K562 (cell line): ENCODE results near the gene TANK. TPM values are rescaled to one million over a fixed set of nuclear protein-coding genes. Genes with fewer than 3 reads are reported as not detected.

ENCODE experiments used
- ATAC-seq: fragments of 200-7000 bp; cut with Tn5 transposase; 3 replicates; pipeline ENCODE4 v1.9.1; 2020; ENCODE audit warnings: moderate library complexity
- BruUV-seq: library from RNA; stranded (reverse); fragments of 400-500 nt; replicated peaks from 2 replicates; lab custom pipeline; 2021; lab: Mats Ljungman, UMichigan
- CTCF ChIA-PET: fragments of 300-600 bp; formaldehyde crosslinking; extraction: SDS; loops from one replicate; lab custom pipeline; 2021; ENCODE audit warnings: low intra/inter-chr PET ratio; lab: Yijun Ruan, JAX
- POLR2A ChIA-PET: fragments of 300-600, 350-650 bp; sonication (Branson Sonifier 250); formaldehyde crosslinking; extraction: SDS; loops from one replicate; lab custom pipeline; 2021; ENCODE audit warnings: antibody characterized with exemption, inconsistent platforms; lab: Yijun Ruan, JAX
- DNase-seq, 4 experiments: peaks; one replicate each; pipeline versions ENCODE4 v3.0.0 to v3.0.0-alpha.2; 2011 to 2018; ENCODE audit warnings: low spot score in 3 of 4, mixed read lengths in 3 of 4; ENCODE audit errors: extremely low read depth in 1 of 4
- FAIRE-seq: peaks from 2 replicates; lab custom pipeline; 2011; peaks lifted over from hg19 to GRCh38; lab: Jason Lieb, UNC
- H2AFZ ChIP-seq: 2 replicates; pipeline ENCODE4 v1.6.0; 2011; ENCODE audit warnings: low read depth, low read length, control low read depth, inconsistent platforms
- H3K27ac ChIP-seq: fragments of 200-600 bp; 3 replicates; pipeline ENCODE4 v1.8.0; 2011; ENCODE audit warnings: low read depth, mild to moderate bottlenecking, control low read depth, inconsistent platforms, low read length, moderate library complexity, mixed read lengths; ENCODE audit errors: extremely low read depth
- H3K27me3 ChIP-seq, 2 experiments: fragments of 300-600 bp in 1 of 2; 2 replicates in 1 of 2; 3 replicates in 1 of 2; pipeline versions ENCODE4 v1.6.0 to v1.8.0; 2011; ENCODE audit warnings: inconsistent platforms in 2 of 2, low read length in 2 of 2, mild to moderate bottlenecking in 1 of 2, mixed read lengths in 1 of 2, moderate library complexity in 1 of 2; ENCODE audit not compliant: control insufficient read depth in 2 of 2, insufficient read depth in 2 of 2
- H3K36me3 ChIP-seq: fragments of 300-600 bp; 3 replicates; pipeline ENCODE4 v1.8.0; 2011; ENCODE audit warnings: mild to moderate bottlenecking, low read length, inconsistent platforms; ENCODE audit not compliant: control insufficient read depth, insufficient read depth
- H3K4me1 ChIP-seq, 2 experiments: fragments of 200-600 bp in 1 of 2; replicated peaks in 1 of 2; 2 replicates in 1 of 2; 3 replicates in 1 of 2; pipeline versions ENCODE4 v1.5.1 to v1.8.0; 2011; ENCODE audit warnings: inconsistent platforms in 2 of 2, low read length in 2 of 2, mild to moderate bottlenecking in 1 of 2, mixed read lengths in 1 of 2, moderate library complexity in 1 of 2; ENCODE audit not compliant: control insufficient read depth in 2 of 2, insufficient read depth in 2 of 2
- H3K4me2 ChIP-seq: 2 replicates; pipeline ENCODE4 v1.6.1; 2011; ENCODE audit warnings: low read length, control low read depth, inconsistent platforms, mixed read lengths; ENCODE audit not compliant: insufficient read depth
- H3K4me3 ChIP-seq: fragments of 200-600 bp; sonication (generic), shearing (Covaris generic); 2 replicates; pipeline ENCODE4 v1.5.1; 2016; ENCODE audit warnings: control low read depth, inconsistent platforms
- H3K79me2 ChIP-seq: fragments of 200-600 bp; 3 replicates; pipeline ENCODE4 v1.8.0; 2011; ENCODE audit warnings: low read length, inconsistent platforms; ENCODE audit not compliant: control insufficient read depth, insufficient read depth
- H3K9ac ChIP-seq, 2 experiments: 2 replicates each; pipeline versions ENCODE4 v1.6.0 to v1.6.1; 2011; ENCODE audit warnings: low read depth in 2 of 2, low read length in 2 of 2, control low read depth in 1 of 2, inconsistent platforms in 1 of 2, mild to moderate bottlenecking in 1 of 2, mixed read lengths in 1 of 2; ENCODE audit not compliant: insufficient read depth in 1 of 2
- H3K9me1 ChIP-seq: one replicate; pipeline ENCODE4 v1.6.0; 2011; ENCODE audit warnings: inconsistent platforms, mild to moderate bottlenecking, low read length, moderate library complexity; ENCODE audit not compliant: control insufficient read depth, insufficient read depth
- H3K9me3 ChIP-seq: replicated peaks from 2 replicates; pipeline ENCODE4 v1.5.1; 2011; ENCODE audit warnings: low read depth, low read length, inconsistent platforms; ENCODE audit not compliant: control insufficient read depth, insufficient read depth
- H4K20me1 ChIP-seq: replicated peaks from 2 replicates; pipeline ENCODE4 v1.6.1; 2011; ENCODE audit warnings: low read length, inconsistent platforms, mixed read lengths; ENCODE audit not compliant: control insufficient read depth, insufficient read depth
- FOS ChIP-seq: IDR thresholded peaks from 3 replicates; pipeline ENCODE4 v1.6.1; 2011; ENCODE audit not compliant: insufficient read length; ENCODE audit errors: extremely low read depth
- GABPB2 ChIP-seq: fragments of 250-450 bp; sonication (Bioruptor Pico); conservative IDR thresholded peaks from 2 replicates; pipeline ENCODE4 v1.5.1; 2021; ENCODE audit warnings: mild to moderate bottlenecking
- IFI16 ChIP-seq: fragments of 250-450 bp; sonication (Bioruptor Pico); IDR thresholded peaks from 2 replicates; pipeline ENCODE4 v2.1.2; 2022; ENCODE audit warnings: mild to moderate bottlenecking, inconsistent platforms
- IRF2 ChIP-seq: sonication (generic); formaldehyde crosslinking; IDR thresholded peaks from 2 replicates; pipeline ENCODE4 v1.8.1; 2022; ENCODE audit warnings: mild to moderate bottlenecking, missing genetic modification reagents
- XRCC4 ChIP-seq: IDR thresholded peaks from one replicate; pipeline ENCODE4 v1.6.1; 2011; ENCODE audit not compliant: insufficient read depth, insufficient read length; ENCODE audit errors: extremely low read depth
- ZNF121 ChIP-seq: sonication (generic); formaldehyde crosslinking; conservative IDR thresholded peaks from 2 replicates; pipeline ENCODE4 v1.8.0; 2022; ENCODE audit warnings: missing genetic modification reagents
- ZNF584 ChIP-seq: fragments of 200-800 bp; sonication (Bioruptor generic); IDR thresholded peaks from 2 replicates; pipeline ENCODE4 v1.6.1; 2016; ENCODE audit warnings: low read depth, mild to moderate bottlenecking, missing genetic modification characterization, missing compliant biosample characterization
- ZNF644 ChIP-seq: fragments of 200-800 bp; sonication (Bioruptor generic); IDR thresholded peaks from 2 replicates; pipeline ENCODE4 v1.6.1; 2016; ENCODE audit warnings: low read depth, missing genetic modification characterization, missing compliant biosample characterization
- WGBS: fragments of 100-300 bp; shearing (Covaris generic); methylation state at CpG from one replicate; pipeline ENCODE4 v1.1.6; 2016; ENCODE audit warnings: low coverage, mixed read lengths; ENCODE audit not compliant: insufficient coverage; ENCODE audit errors: missing lambda C conversion rate; 5-methylcytosine and 5-hydroxymethylcytosine counted together
- in situ Hi-C: fragments of 300-500 bp; cut with MboI; formaldehyde crosslinking; loops from 4 replicates; pipeline ENCODE4 v1.15.0; 2018; ENCODE audit warnings: inconsistent platforms, mixed read lengths
- intact Hi-C: fragments of 100-400 bp; cut with micrococcal nuclease; formaldehyde crosslinking; loops from 2 replicates; pipeline ENCODE4 v1.14.2; 2022
- polyA plus RNA-seq, 8 experiments: library from polyadenylated mRNA; depleted of rRNA in 4 of 8; stranded (reverse) in 5 of 8; unstranded in 3 of 8; fragments of >200 nt; fragmentation: Nextera tagmentation in 2 of 8; fragmentation: Illumina TruSeq in 1 of 8; extraction: Ambion mirVana in 2 of 8; extraction: Trizol in 1 of 8; gene quantifications; 2 replicates each; pipeline versions ENCODE4 v1.2.1 to v1.2.3, GENCODE V29; 2011 to 2014; ENCODE audit warnings: inconsistent platforms in 1 of 8, missing spikeins in 1 of 8
- total RNA-seq, 7 experiments: library from RNA; depleted of rRNA in 6 of 7; stranded (reverse); fragments of >200 nt in 6 of 7; fragmentation: Illumina TruSeq in 2 of 7; extraction: Trizol in 2 of 7; gene quantifications; 2 replicates each; pipeline versions ENCODE4 v1.2.1 to v1.2.3, GENCODE V29; 2011 to 2021; ENCODE audit warnings: low replicate concordance in 1 of 7
- TF ChIP-seq, protein P1 (sequence below): fragments of 450-650 bp; IDR thresholded peaks from 2 replicates; pipeline ENCODE4 v1.6.1; 2016; ENCODE audit warnings: borderline replicate concordance
- TF ChIP-seq, protein P2 (sequence below): fragments of 250-450 bp; sonication (Bioruptor Pico); IDR thresholded peaks from 2 replicates; pipeline ENCODE4 v1.8.0; 2021; ENCODE audit warnings: borderline replicate concordance, mild to moderate bottlenecking, moderate library complexity; ENCODE audit not compliant: poor library complexity, severe bottlenecking
- TF ChIP-seq, protein P3 (sequence below), 3 experiments: fragments of 200-800 bp in 1 of 3; sonication (Bioruptor generic) in 1 of 3; sonication (generic) in 1 of 3; formaldehyde crosslinking in 1 of 3; IDR thresholded peaks; 2 replicates each; pipeline versions ENCODE4 v1.6.1 to v1.8.0; 2016 to 2022; ENCODE audit warnings: mild to moderate bottlenecking in 2 of 3, missing compliant biosample characterization in 2 of 3, missing genetic modification characterization in 2 of 3, missing genetic modification reagents in 1 of 3

The TANK gene
- total and polyA plus RNA-seq, 9 of the 15 experiments (the other 6 are each of a cell fraction or from before 2014, with no cell fraction given) = 43.0 to 91.5 (median 54.4) TPM

DNA sequence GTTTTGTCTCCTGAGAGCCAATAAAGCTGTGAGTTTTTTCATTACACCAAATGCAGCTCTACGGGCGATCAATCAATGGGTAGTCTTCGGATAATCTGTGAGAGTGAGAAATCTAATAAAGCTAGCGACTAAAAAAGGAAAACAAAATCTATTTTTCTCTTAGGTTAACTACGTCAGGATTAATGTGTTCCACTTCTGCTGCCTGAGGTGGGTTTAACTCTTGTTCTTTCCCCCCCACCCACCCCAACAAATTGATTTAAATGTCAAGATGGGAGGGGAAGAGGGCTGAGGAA lies 85.0 kb downstream of the TANK start:
- in situ Hi-C loops = no loop called here
- no TSS peak for BruUV-seq
- Histone ChIP-seq H3K36me3 (no peaks in the 10 kb centered on the region), H3K9ac (no peak overlapping the region), H2AFZ (no peak overlapping the region), H4K20me1 (no peaks in the 10 kb centered on the region), H3K4me3 (no peak overlapping the region), H3K79me2 (no peaks in the 10 kb centered on the region), H3K9me1 (no peaks in the 10 kb centered on the region), H3K9me3 (no peaks in the 10 kb centered on the region), H3K4me1 (peaks cover 2 to 3% of the 10 kb centered on the region in 2 experiments; a peak in 2 of 5 replicates), H3K27me3 (no peaks in the 10 kb centered on the region; a peak in 1 of 5 replicates)
- no peak for ATAC-seq
- FAIRE-seq = no peak
- DNase-seq = no peak
- TF ChIP-seq IRF2 (no peak), XRCC4 (no peak), ZNF121 (no peak), FOS (no peak), ZNF584 (CRISPR knock-in tag) (no peak), IFI16 (CRISPR knock-in tag) (no peak), GABPB2 (CRISPR knock-in tag) (no peak), ZNF644 (tag) (no peak)
- TF ChIP-seq, protein P1, sequence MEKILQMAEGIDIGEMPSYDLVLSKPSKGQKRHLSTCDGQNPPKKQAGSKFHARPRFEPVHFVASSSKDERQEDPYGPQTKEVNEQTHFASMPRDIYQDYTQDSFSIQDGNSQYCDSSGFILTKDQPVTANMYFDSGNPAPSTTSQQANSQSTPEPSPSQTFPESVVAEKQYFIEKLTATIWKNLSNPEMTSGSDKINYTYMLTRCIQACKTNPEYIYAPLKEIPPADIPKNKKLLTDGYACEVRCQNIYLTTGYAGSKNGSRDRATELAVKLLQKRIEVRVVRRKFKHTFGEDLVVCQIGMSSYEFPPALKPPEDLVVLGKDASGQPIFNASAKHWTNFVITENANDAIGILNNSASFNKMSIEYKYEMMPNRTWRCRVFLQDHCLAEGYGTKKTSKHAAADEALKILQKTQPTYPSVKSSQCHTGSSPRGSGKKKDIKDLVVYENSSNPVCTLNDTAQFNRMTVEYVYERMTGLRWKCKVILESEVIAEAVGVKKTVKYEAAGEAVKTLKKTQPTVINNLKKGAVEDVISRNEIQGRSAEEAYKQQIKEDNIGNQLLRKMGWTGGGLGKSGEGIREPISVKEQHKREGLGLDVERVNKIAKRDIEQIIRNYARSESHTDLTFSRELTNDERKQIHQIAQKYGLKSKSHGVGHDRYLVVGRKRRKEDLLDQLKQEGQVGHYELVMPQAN = no peak
- TF ChIP-seq, protein P2, sequence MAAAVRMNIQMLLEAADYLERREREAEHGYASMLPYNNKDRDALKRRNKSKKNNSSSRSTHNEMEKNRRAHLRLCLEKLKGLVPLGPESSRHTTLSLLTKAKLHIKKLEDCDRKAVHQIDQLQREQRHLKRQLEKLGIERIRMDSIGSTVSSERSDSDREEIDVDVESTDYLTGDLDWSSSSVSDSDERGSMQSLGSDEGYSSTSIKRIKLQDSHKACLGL (CRISPR knock-in tag) = no peak
- TF ChIP-seq, protein P3, sequence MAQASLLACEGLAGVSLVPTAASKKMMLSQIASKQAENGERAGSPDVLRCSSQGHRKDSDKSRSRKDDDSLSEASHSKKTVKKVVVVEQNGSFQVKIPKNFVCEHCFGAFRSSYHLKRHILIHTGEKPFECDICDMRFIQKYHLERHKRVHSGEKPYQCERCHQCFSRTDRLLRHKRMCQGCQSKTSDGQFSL (CRISPR knock-in tag; IDR thresholded peaks at IDR 0.05) = no peak
- TF ChIP-seq, protein P3 (tag; IDR thresholded peaks at IDR 0.05) = no peak
- TF ChIP-seq, all 486 proteins: peak for 0
- ChIA-PET POLR2A (no interaction called here), CTCF (no interaction called here)
- H3K4me2 ChIP-seq = no peak overlapping the region
- no peak overlapping the region for H3K27ac ChIP-seq
- 55% methylated on average over 5 of the region's 5 CpGs for WGBS
- intact Hi-C loops = no loop called here
